AG09309 (cell line): ENCODE data around the gene CDC27.

ENCODE experiments used
- DNase-seq: peaks from one replicate; pipeline ENCODE4 v3.0.0-alpha.2; 2010; ENCODE audit warnings: low read depth
- H3K4me3 ChIP-seq: 2 replicates; pipeline ENCODE4 v1.5.1; 2011; ENCODE audit warnings: mild to moderate bottlenecking, low read depth, low read length, moderate library complexity; ENCODE audit not compliant: control insufficient read depth
- CTCF ChIP-seq: IDR thresholded peaks from 2 replicates; pipeline ENCODE4 v1.5.1; 2011; ENCODE audit warnings: mild to moderate bottlenecking, low read depth, low read length, inconsistent platforms; ENCODE audit not compliant: insufficient read depth, control insufficient read depth; ENCODE audit errors: missing control alignments

The CDC27 gene

GRCh38 chr17:47207143-47208067, 18.3 kb upstream of the CDC27 start:
- TF ChIP-seq CTCF = no peak
- no peak overlapping the region for H3K4me3 ChIP-seq
- no peak for DNase-seq

GRCh38 chr17:47205419-47205963, 16.4 kb upstream of the CDC27 start:
- H3K4me3 ChIP-seq = no peak overlapping the region
- DNase-seq = no peak
- no peak for TF ChIP-seq CTCF

- no peak for TF ChIP-seq CTCF
- no peak overlapping the region for H3K4me3 ChIP-seq
- DNase-seq = no peak
Measured at GRCh38 chr17:47204722-47205418, 15.8 kb upstream of the CDC27 start.

GRCh38 chr17:47203984-47204721, 15.1 kb upstream of the CDC27 start:
- no peak overlapping the region for H3K4me3 ChIP-seq
- no peak for DNase-seq
- TF ChIP-seq CTCF = no peak

- no peak overlapping the region for H3K4me3 ChIP-seq
- DNase-seq = no peak
- no peak for TF ChIP-seq CTCF
Measured at GRCh38 chr17:47201166-47201565, 12.1 kb upstream of the CDC27 start.

GRCh38 chr17:47200325-47200664, 11.2 kb upstream of the CDC27 start:
- DNase-seq = no peak
- TF ChIP-seq CTCF = no peak
- H3K4me3 ChIP-seq = no peak overlapping the region
